T-helper 2 cell treated with Interferon-gamma antibody and Interleukin-4, amounts not matched to agents 5 μg/mL and 100 μg/mL, for 36 hours (primary cell): Measurements from ENCODE around the gene CMTM4.
"Not testable (repeated sequence)": the region's sequence is repeated elsewhere in the genome, so short reads cannot be mapped to it uniquely, and the experiment has no call there.

ENCODE experiments used
- DNase-seq: peaks from one replicate; pipeline ENCODE4 v3.0.0; 2021; ENCODE audit warnings: low spot score
- H3K27ac Mint-ChIP-seq: one replicate; pipeline ENCODE4 v1.8.0; 2021; ENCODE audit warnings: mild to moderate bottlenecking, mixed read lengths
- H3K27me3 Mint-ChIP-seq: one replicate; pipeline ENCODE4 v1.8.0; 2021; ENCODE audit warnings: low read depth, mixed read lengths
- H3K36me3 Mint-ChIP-seq: one replicate; pipeline ENCODE4 v1.8.0; 2021; ENCODE audit warnings: low read depth, mixed read lengths
- H3K4me1 Mint-ChIP-seq: one replicate; pipeline ENCODE4 v1.8.0; 2021; ENCODE audit warnings: low read depth, mixed read lengths
- H3K4me3 Mint-ChIP-seq: one replicate; pipeline ENCODE4 v1.8.0; 2022; ENCODE audit warnings: mild to moderate bottlenecking, moderate library complexity, mixed read lengths
- H3K9me3 Mint-ChIP-seq: one replicate; pipeline ENCODE4 v1.8.0; 2021; ENCODE audit warnings: mixed read lengths

CMTM4 gene

GRCh38 chr16:66603537-66604375 lies 92.8 kb downstream of the CMTM4 start:
- Mint-ChIP-seq H3K36me3 (peaks cover 29% of the 10 kb centered on the region), H3K4me3 (peak overlapping the region; percentile 97), H3K27ac (peak overlapping the region; percentile 98), H3K4me1 (peaks cover 47% of the 10 kb centered on the region), H3K9me3 (peaks cover 8% of the 10 kb centered on the region), H3K27me3 (no peaks in the 10 kb centered on the region)
- peak; percentile 80 for DNase-seq

- Mint-ChIP-seq H3K27me3 (no peaks in the 10 kb centered on the region), H3K9me3 (peaks cover 8% of the 10 kb centered on the region), H3K27ac (no peak overlapping the region), H3K36me3 (peaks cover 18% of the 10 kb centered on the region), H3K4me1 (peaks cover 49% of the 10 kb centered on the region), H3K4me3 (no peak overlapping the region)
- no peak for DNase-seq
Measured at GRCh38 chr16:66601471-66601870, 95.1 kb downstream of the CMTM4 start.

- peaks cover 13% of the 10 kb centered on the region for H3K36me3 Mint-ChIP-seq
- DNase-seq = no peak
- H3K27ac Mint-ChIP-seq = no peak overlapping the region
- H3K4me3 Mint-ChIP-seq = no peak overlapping the region
- H3K9me3 Mint-ChIP-seq = peaks cover 8% of the 10 kb centered on the region
- no peaks in the 10 kb centered on the region for H3K27me3 Mint-ChIP-seq
- peaks cover 45% of the 10 kb centered on the region for H3K4me1 Mint-ChIP-seq
Measured at GRCh38 chr16:66600477-66600876, 96.1 kb downstream of the CMTM4 start.

GRCh38 chr16:66599726-66600125 lies 96.8 kb downstream of the CMTM4 start:
- H3K27me3 Mint-ChIP-seq = no peaks in the 10 kb centered on the region
- H3K9me3 Mint-ChIP-seq = peaks cover 8% of the 10 kb centered on the region
- no peak for DNase-seq
- H3K4me1 Mint-ChIP-seq = peaks cover 50% of the 10 kb centered on the region
- peaks cover 13% of the 10 kb centered on the region for H3K36me3 Mint-ChIP-seq
- H3K27ac Mint-ChIP-seq = peak overlapping the region; percentile 62
- H3K4me3 Mint-ChIP-seq = peak overlapping the region; percentile 31

- peaks cover 8% of the 10 kb centered on the region for H3K9me3 Mint-ChIP-seq
- peaks cover 45% of the 10 kb centered on the region for H3K4me1 Mint-ChIP-seq
- no peak for DNase-seq
- peak overlapping the region; percentile 93 for H3K27ac Mint-ChIP-seq
- peak overlapping the region; percentile 54 for H3K4me3 Mint-ChIP-seq
- no peaks in the 10 kb centered on the region for H3K27me3 Mint-ChIP-seq
- peaks cover 8% of the 10 kb centered on the region for H3K36me3 Mint-ChIP-seq
Measured at GRCh38 chr16:66598111-66598510, 98.4 kb downstream of the CMTM4 start.

- peaks cover 8% of the 10 kb centered on the region for H3K36me3 Mint-ChIP-seq
- peak; percentile 19 for DNase-seq
- peaks cover 41% of the 10 kb centered on the region for H3K4me1 Mint-ChIP-seq
- no peaks in the 10 kb centered on the region for H3K27me3 Mint-ChIP-seq
- peak overlapping the region; percentile 61 for H3K4me3 Mint-ChIP-seq
- H3K9me3 Mint-ChIP-seq = peaks cover 8% of the 10 kb centered on the region
- H3K27ac Mint-ChIP-seq = peak overlapping the region; percentile 93
Measured at GRCh38 chr16:66596986-66597848, 99.3 kb downstream of the CMTM4 start.

- peaks cover 44% of the 10 kb centered on the region for H3K4me1 Mint-ChIP-seq
- H3K27me3 Mint-ChIP-seq, H3K4me3 Mint-ChIP-seq, H3K9me3 Mint-ChIP-seq, H3K36me3 Mint-ChIP-seq, DNase-seq: not testable (repeated sequence)
- H3K27ac Mint-ChIP-seq = peak overlapping the region; percentile 93
Measured at GRCh38 chr16:66596559-66596958, 100.0 kb downstream of the CMTM4 start.

GRCh38 chr16:66594739-66595138 lies 101.8 kb downstream of the CMTM4 start:
- peaks cover 48% of the 10 kb centered on the region for H3K4me1 Mint-ChIP-seq
- no peak overlapping the region for H3K4me3 Mint-ChIP-seq
- DNase-seq = no peak

GRCh38 chr16:66592814-66593213 lies 103.7 kb downstream of the CMTM4 start:
- no peak overlapping the region for H3K27ac Mint-ChIP-seq
- no peak for DNase-seq
- H3K4me1 Mint-ChIP-seq = peaks cover 48% of the 10 kb centered on the region
- no peak overlapping the region for H3K4me3 Mint-ChIP-seq
- H3K36me3 Mint-ChIP-seq = no peaks in the 10 kb centered on the region
- no peaks in the 10 kb centered on the region for H3K9me3 Mint-ChIP-seq
- no peaks in the 10 kb centered on the region for H3K27me3 Mint-ChIP-seq

More at GRCh38 chr16:66594739-66595138, 101.8 kb downstream of the CMTM4 start:
- H3K27ac Mint-ChIP-seq = no peak overlapping the region
- no peaks in the 10 kb centered on the region for H3K9me3 Mint-ChIP-seq
- H3K27me3 Mint-ChIP-seq = no peaks in the 10 kb centered on the region
- H3K36me3 Mint-ChIP-seq = no peaks in the 10 kb centered on the region

- no peak for DNase-seq
- Mint-ChIP-seq H3K36me3 (no peaks in the 10 kb centered on the region), H3K27ac (no peak overlapping the region), H3K9me3 (no peaks in the 10 kb centered on the region), H3K4me3 (no peak overlapping the region), H3K27me3 (no peaks in the 10 kb centered on the region), H3K4me1 (peaks cover 47% of the 10 kb centered on the region)
Measured at GRCh38 chr16:66592241-66592640, 104.3 kb downstream of the CMTM4 start.

- peaks cover 39% of the 10 kb centered on the region for H3K4me1 Mint-ChIP-seq
- H3K36me3 Mint-ChIP-seq = no peaks in the 10 kb centered on the region
- H3K4me3 Mint-ChIP-seq = peak overlapping the region; percentile 83
- no peak overlapping the region for H3K27ac Mint-ChIP-seq
- no peak for DNase-seq
- no peaks in the 10 kb centered on the region for H3K9me3 Mint-ChIP-seq
- no peaks in the 10 kb centered on the region for H3K27me3 Mint-ChIP-seq
Measured at GRCh38 chr16:66591018-66591417, 105.5 kb downstream of the CMTM4 start.

GRCh38 chr16:66590322-66590721 lies 106.2 kb downstream of the CMTM4 start:
- H3K36me3 Mint-ChIP-seq = no peaks in the 10 kb centered on the region
- DNase-seq = peak; percentile 35
- no peaks in the 10 kb centered on the region for H3K9me3 Mint-ChIP-seq
- H3K27me3 Mint-ChIP-seq = no peaks in the 10 kb centered on the region
- H3K4me1 Mint-ChIP-seq = peaks cover 39% of the 10 kb centered on the region
- peak overlapping the region; percentile 69 for H3K27ac Mint-ChIP-seq
- H3K4me3 Mint-ChIP-seq = peak overlapping the region; percentile 83

GRCh38 chr16:66588981-66589713 lies 107.4 kb downstream of the CMTM4 start:
- peak overlapping the region; percentile 78 for H3K27ac Mint-ChIP-seq
- no peaks in the 10 kb centered on the region for H3K36me3 Mint-ChIP-seq

More at GRCh38 chr16:66588981-66589713, 107.4 kb downstream of the CMTM4 start:
- H3K4me3 Mint-ChIP-seq = peak overlapping the region; percentile 78
- peak; percentile 64 for DNase-seq
- no peaks in the 10 kb centered on the region for H3K9me3 Mint-ChIP-seq
- peaks cover 34% of the 10 kb centered on the region for H3K4me1 Mint-ChIP-seq
- H3K27me3 Mint-ChIP-seq = no peaks in the 10 kb centered on the region
